Subcutaneous abdominal adipose tissue (tissue), 5 donors: ENCODE measurements around the gene CACNA2D1.

Experiments used
- H3K27ac ChIP-seq: one replicate; pipeline ENCODE4 v1.7.0; 2013; ENCODE audit warnings: low read depth, mild to moderate bottlenecking, inconsistent platforms, low read length, moderate library complexity
- H3K27me3 ChIP-seq, 5 donors: one replicate each; pipeline ENCODE4 v1.7.0; 2013; ENCODE audit warnings: low read length in 5 of 5, inconsistent platforms in 1 of 5; ENCODE audit not compliant: control insufficient read depth in 5 of 5, insufficient read depth in 4 of 5
- H3K36me3 ChIP-seq, 5 donors: one replicate each; pipeline ENCODE4 v1.7.0; 2013; ENCODE audit warnings: low read length in 5 of 5; ENCODE audit not compliant: control insufficient read depth in 5 of 5, insufficient read depth in 5 of 5
- H3K4me1 ChIP-seq, 5 donors: one replicate each; pipeline ENCODE4 v1.7.0; 2013; ENCODE audit warnings: low read length in 5 of 5, mild to moderate bottlenecking in 3 of 5, moderate library complexity in 1 of 5; ENCODE audit not compliant: control insufficient read depth in 5 of 5, insufficient read depth in 5 of 5
- H3K4me3 ChIP-seq, 5 donors: one replicate each; pipeline ENCODE4 v1.7.0; 2013; ENCODE audit warnings: low read length in 5 of 5, low read depth in 1 of 5
- H3K9ac ChIP-seq, 5 donors: one replicate each; pipeline ENCODE4 v1.7.0; 2013; ENCODE audit warnings: low read length in 5 of 5, mild to moderate bottlenecking in 4 of 5, moderate library complexity in 3 of 5
- H3K9me3 ChIP-seq, 5 donors: one replicate each; pipeline ENCODE4 v1.7.0; 2013; ENCODE audit warnings: low read length in 5 of 5; ENCODE audit not compliant: control insufficient read depth in 5 of 5
- donor health status: healthy.
- donor health status: healthy.
- donor health status: healthy.
- donor health status: healthy.
- donor health status: healthy.

CACNA2D1 gene

DNA sequence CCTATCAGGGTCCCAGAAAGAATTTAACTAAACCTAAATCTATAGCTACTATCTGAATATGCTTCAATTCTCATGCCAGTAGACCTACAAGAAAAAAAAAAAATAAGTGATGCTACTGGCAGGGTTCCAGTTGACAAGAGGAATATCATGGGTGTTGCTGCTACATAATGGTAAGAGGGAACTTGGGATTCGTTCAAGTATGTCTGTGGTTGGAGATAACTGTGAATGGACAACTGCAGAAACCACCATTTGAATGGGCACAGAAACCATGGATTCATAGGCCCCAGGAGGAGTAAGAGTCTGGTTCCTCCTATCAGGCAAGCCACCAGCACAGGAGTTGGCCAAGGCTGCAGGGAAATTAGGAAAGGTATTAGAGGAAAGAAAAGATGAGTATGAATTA lies 386.1 kb downstream of the CACNA2D1 start:
- Histone ChIP-seq H3K4me3 (no peak overlapping the region), H3K4me1 (no peaks in the 10 kb centered on the region), H3K36me3 (peaks cover 0 to 12% (median 5%) of the 10 kb centered on the region in 5 donors), H3K9me3 (no peaks in the 10 kb centered on the region), H3K27me3 (no peaks in the 10 kb centered on the region), H3K9ac (no peak overlapping the region), H3K27ac (no peak overlapping the region)

DNA sequence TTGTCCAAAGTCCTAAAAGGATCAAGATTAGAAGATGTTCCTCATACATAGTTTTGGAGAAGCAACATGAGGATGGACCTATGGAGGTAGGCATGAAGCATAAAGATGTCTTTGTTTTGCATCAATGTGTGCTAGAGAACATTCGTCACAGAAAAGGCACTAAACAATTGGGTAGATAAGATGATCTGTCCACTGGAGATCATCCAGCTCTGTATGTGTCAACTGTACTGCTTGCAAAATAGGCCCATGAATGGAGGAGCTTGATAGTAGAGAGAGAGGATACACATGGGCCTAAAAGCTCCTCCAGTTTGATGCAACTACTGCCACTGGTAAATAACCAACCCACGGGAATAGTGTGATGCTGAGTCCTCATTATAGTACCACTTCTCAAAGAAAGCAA lies 387.3 kb downstream of the CACNA2D1 start:
- no peaks in the 10 kb centered on the region for H3K27me3 ChIP-seq
- H3K4me3 ChIP-seq, result no peak overlapping the region
- H3K9ac ChIP-seq, result no peak overlapping the region
- H3K4me1 ChIP-seq, result no peaks in the 10 kb centered on the region
- H3K27ac ChIP-seq, result no peak overlapping the region
- peaks cover 0 to 12% (median 5%) of the 10 kb centered on the region in 5 donors for H3K36me3 ChIP-seq
- H3K9me3 ChIP-seq, result no peaks in the 10 kb centered on the region

DNA sequence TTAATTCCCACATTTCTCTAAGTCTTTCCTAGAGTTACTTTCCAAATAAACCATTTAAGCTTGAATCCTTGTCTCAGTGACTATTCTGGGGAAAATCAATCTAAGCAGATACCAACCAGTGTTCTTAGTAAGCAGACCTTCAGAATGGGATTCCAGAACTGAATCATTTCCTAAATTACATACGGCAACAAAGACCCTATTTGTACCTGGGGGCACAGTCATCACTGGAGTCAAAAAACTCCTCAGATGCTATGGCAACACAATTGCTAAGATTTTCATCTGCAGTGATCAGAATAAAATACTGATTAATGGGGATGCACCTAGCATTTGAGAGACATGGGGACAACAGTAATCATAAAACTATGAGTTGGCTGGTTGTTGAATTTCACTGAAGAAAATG lies 389.0 kb downstream of the CACNA2D1 start:
- H3K4me1 ChIP-seq, result no peaks in the 10 kb centered on the region
- H3K4me3 ChIP-seq, result no peak overlapping the region
- no peak overlapping the region for H3K27ac ChIP-seq
- H3K9me3 ChIP-seq, result no peaks in the 10 kb centered on the region
- no peak overlapping the region for H3K9ac ChIP-seq
- no peaks in the 10 kb centered on the region for H3K27me3 ChIP-seq
- peaks cover 0 to 12% (median 5%) of the 10 kb centered on the region in 5 donors for H3K36me3 ChIP-seq

DNA sequence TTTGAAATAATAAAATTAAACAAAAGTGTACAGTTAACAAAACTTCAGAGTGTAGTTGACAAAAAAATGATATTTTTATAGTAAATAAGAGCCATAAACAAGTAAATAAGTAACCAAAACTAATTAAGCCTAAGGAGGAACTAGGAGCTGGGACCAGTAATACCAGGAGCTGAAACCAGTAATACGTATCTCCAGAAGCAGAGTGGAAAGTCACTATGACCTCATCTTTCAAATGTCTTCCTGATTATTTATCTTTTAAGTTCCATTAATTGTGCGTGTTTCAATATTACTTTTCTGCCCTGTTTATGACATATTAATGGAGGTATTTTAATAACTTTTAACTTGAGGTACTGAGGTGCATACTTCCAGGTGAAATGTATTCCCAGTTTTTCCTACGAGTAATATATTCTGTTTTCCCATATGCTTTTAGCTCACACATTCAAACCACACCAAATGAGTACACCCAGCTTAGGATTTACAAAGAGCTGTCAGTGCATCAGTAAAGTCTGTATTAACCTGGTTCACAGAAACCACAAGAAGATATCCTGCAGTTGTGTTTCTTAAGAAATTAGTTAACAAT lies 390.0 kb downstream of the CACNA2D1 start:
- Histone ChIP-seq H3K4me1 (no peaks in the 10 kb centered on the region), H3K9me3 (no peaks in the 10 kb centered on the region), H3K4me3 (no peak overlapping the region)

DNA sequence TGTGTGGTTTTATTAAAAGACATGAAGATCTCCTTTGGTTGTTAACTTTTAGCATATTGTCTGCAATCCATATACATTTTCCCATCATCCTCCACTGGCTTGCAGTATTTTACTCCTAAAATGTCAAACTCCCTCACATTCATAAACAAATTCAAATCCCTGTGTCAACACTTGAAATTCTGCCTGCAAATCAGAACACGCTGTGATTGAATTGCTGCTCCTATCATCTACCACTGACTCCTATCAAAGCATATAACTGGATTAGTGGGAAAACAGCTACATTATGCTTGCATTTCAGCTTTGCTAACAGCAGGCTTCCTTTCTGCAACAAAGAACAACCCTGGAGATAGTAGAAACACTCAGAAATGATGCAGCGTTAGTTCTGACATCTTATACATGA lies 392.0 kb downstream of the CACNA2D1 start:
- H3K9me3 ChIP-seq, result no peaks in the 10 kb centered on the region
- no peak overlapping the region for H3K4me3 ChIP-seq
- no peaks in the 10 kb centered on the region for H3K4me1 ChIP-seq
- H3K27ac ChIP-seq, result no peak overlapping the region
- H3K36me3 ChIP-seq, result peaks cover 0 to 4% (median 0%) of the 10 kb centered on the region in 5 donors
- H3K9ac ChIP-seq, result no peak overlapping the region
- no peaks in the 10 kb centered on the region for H3K27me3 ChIP-seq

More for the DNA sequence above, 390.0 kb downstream of the CACNA2D1 start:
- Histone ChIP-seq H3K27me3 (no peaks in the 10 kb centered on the region), H3K36me3 (peaks cover 0 to 12% (median 5%) of the 10 kb centered on the region in 5 donors), H3K27ac (no peak overlapping the region), H3K9ac (no peak overlapping the region)

DNA sequence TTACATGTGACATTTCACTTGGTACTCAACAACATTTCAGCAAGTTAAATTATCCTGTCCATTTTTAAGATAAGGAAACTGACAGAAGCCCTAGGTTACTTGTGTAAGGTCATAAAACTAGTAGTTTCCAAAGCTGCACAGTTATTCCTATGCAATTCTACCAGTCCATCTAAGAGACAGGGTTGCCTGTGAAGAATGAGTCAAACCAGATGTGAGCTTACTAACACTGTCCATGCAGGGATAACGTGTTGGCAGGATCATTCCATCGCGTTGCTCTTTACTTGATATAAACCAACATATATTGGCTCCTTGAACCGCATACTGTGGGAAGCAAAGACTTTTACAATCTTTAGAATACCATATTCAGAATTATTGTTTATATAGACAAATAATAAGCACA lies 392.8 kb downstream of the CACNA2D1 start:
- no peak overlapping the region for H3K4me3 ChIP-seq
- H3K27ac ChIP-seq, result no peak overlapping the region
- no peak overlapping the region for H3K9ac ChIP-seq
- no peaks in the 10 kb centered on the region for H3K9me3 ChIP-seq
- H3K27me3 ChIP-seq, result no peaks in the 10 kb centered on the region
- H3K4me1 ChIP-seq, result no peaks in the 10 kb centered on the region
- no peaks in the 10 kb centered on the region for H3K36me3 ChIP-seq

DNA sequence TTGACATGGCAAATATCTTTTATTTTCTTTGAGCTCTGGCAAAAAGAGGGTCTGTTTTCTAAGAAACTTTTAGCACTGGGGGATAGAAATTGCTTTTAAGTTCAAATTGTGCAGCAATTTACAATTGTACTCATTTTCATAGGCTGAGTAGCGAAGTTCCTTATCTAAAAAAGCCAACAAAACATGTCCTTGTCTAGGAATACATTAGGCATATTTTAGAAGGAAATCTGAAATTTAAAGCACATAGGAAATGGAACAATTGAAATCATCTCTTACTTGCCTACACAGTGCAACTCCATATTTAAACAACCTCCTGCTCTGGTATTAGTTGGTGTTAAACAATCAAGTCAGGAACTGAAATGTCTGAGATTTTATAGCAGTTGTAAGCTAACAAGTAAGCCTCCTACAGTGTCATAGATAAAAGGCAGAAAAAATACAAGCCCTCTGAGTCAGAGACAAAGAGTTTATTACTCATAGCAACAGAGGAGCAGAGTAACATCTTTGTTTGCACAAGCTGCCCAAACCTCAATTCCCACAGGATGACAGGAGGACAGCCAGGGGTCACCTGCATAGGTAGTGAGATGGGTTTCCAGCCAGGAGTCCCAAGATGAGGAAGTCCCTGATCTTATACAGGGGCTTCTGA lies 393.6 kb downstream of the CACNA2D1 start:
- Histone ChIP-seq H3K36me3 (no peaks in the 10 kb centered on the region), H3K27ac (no peak overlapping the region), H3K9me3 (no peaks in the 10 kb centered on the region), H3K9ac (no peak overlapping the region), H3K4me3 (no peak overlapping the region), H3K4me1 (no peaks in the 10 kb centered on the region), H3K27me3 (no peaks in the 10 kb centered on the region)

DNA sequence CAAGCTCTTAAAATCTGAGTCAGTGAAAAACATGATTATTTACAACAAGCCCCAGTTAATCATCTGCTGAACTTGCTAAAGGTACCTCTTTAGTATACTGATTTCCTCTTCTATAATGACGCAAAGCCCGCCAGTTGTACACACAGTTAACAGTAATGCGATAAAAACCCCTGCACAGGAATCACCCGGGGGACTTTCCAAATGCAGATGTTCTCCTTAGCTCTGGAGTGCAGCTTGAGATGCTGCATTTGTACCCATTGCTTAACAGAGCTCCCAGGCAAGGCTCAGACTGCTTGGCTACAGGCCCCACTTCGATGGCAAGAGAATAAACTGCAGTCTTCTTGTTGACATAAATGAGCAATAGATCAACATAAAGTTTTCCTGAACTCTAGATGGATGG lies 394.1 kb downstream of the CACNA2D1 start:
- H3K27ac ChIP-seq, result no peak overlapping the region
- H3K27me3 ChIP-seq, result no peaks in the 10 kb centered on the region
- no peaks in the 10 kb centered on the region for H3K4me1 ChIP-seq
- H3K9me3 ChIP-seq, result no peaks in the 10 kb centered on the region
- no peak overlapping the region for H3K4me3 ChIP-seq
- H3K9ac ChIP-seq, result no peak overlapping the region
- no peaks in the 10 kb centered on the region for H3K36me3 ChIP-seq

DNA sequence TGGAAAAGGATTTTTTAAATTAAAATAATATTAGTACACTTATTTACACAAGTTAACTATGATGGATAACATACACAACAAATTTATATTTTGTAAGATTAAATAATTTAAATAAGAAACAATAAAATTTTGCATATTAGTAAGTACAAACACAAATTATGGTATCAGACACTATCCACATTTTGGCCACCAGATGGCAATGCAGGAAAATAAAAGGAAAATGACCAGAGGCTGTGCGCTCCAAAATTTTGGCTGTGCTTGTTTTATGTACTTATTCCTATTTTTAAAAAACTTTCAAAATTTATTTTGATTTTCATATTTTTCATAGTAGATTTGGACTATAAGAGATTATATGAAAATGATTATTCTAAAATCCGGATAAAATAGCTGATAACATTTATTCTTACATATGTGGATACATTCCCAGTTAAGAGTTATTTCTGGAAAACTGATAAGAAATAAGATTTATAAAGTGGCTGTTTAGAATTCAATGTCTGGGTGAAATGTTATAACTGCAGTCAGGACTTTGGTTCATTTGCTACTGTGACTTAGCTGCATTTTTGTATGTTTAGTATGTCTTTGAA lies 399.0 kb downstream of the CACNA2D1 start:
- Histone ChIP-seq H3K27me3 (no peaks in the 10 kb centered on the region), H3K27ac (no peak overlapping the region), H3K4me3 (no peak overlapping the region), H3K9ac (no peak overlapping the region), H3K4me1 (no peaks in the 10 kb centered on the region), H3K9me3 (no peaks in the 10 kb centered on the region), H3K36me3 (no peaks in the 10 kb centered on the region)

DNA sequence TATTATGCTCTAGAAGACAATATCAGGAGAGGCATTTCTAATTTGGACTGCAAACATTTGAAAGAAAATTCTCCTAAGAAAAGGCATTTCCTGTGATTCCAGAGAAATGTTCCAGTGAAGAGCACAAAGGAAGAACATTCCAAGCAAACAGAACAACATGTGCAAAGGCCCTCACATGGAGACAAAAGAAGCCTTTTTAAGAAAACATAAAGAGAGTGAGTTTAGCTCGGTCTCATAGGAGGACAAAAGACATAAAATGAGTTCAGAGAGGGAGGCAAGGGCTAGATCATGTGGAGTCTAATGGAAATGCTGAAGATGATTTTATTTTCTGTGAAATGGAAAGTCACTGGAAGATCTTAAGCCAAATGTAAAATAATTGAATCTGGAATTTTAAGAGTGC lies 404.0 kb downstream of the CACNA2D1 start:
- no peak overlapping the region for H3K27ac ChIP-seq
- no peaks in the 10 kb centered on the region for H3K9me3 ChIP-seq
- H3K36me3 ChIP-seq, result peaks cover 0 to 3% (median 0%) of the 10 kb centered on the region in 5 donors
- H3K4me1 ChIP-seq, result no peaks in the 10 kb centered on the region
- H3K27me3 ChIP-seq, result no peaks in the 10 kb centered on the region
- H3K4me3 ChIP-seq, result no peak overlapping the region
- H3K9ac ChIP-seq, result no peak overlapping the region
